Measurements from ENCODE around the gene MLN.

The MLN gene

GRCh38 chr6:33751771-33752645 lies 51.8 kb downstream of the MLN start:
- DNase-seq (ENCODE audit: low read depth), result no peak
- no peak overlapping the region for H3K4me3 ChIP-seq (ENCODE audit: low read length)
- TF ChIP-seq, protein P1, sequence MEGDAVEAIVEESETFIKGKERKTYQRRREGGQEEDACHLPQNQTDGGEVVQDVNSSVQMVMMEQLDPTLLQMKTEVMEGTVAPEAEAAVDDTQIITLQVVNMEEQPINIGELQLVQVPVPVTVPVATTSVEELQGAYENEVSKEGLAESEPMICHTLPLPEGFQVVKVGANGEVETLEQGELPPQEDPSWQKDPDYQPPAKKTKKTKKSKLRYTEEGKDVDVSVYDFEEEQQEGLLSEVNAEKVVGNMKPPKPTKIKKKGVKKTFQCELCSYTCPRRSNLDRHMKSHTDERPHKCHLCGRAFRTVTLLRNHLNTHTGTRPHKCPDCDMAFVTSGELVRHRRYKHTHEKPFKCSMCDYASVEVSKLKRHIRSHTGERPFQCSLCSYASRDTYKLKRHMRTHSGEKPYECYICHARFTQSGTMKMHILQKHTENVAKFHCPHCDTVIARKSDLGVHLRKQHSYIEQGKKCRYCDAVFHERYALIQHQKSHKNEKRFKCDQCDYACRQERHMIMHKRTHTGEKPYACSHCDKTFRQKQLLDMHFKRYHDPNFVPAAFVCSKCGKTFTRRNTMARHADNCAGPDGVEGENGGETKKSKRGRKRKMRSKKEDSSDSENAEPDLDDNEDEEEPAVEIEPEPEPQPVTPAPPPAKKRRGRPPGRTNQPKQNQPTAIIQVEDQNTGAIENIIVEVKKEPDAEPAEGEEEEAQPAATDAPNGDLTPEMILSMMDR (conservative IDR thresholded peaks at IDR 0.05; ENCODE audit: low read depth, low read length), result no peak

- TF ChIP-seq, protein P1 (conservative IDR thresholded peaks at IDR 0.05; ENCODE audit: low read depth, low read length), result no peak
- H3K4me3 ChIP-seq (ENCODE audit: low read length), result no peak overlapping the region
- no peak for DNase-seq (ENCODE audit: low read depth)
Measured at GRCh38 chr6:33750244-33750991, 53.4 kb downstream of the MLN start.

- no peak overlapping the region for H3K4me3 ChIP-seq (ENCODE audit: low read length)
- TF ChIP-seq, protein P1 (conservative IDR thresholded peaks at IDR 0.05; ENCODE audit: low read depth, low read length), result no peak
- DNase-seq (ENCODE audit: low read depth), result no peak
Measured at GRCh38 chr6:33749401-33749800, 54.4 kb downstream of the MLN start.

DNA sequence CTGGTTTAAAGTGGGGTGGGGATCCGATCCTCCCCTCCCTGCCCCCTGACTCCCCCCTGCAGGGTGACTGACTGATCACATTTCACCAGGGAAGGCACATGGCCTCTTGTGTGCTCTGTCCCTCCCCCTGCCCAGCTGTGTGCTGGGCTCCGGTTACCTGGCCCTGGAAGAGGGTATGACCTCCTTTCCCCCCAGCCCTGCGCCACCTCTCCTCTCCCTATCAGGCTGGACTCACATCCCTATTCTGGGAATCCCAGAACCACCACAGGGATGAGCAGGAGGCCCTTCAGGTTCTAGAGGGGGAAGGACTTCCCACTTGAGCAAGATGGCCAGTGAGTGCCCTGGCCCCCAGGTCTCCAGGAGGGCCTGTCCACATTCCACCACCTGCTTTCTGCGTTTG lies 55.0 kb downstream of the MLN start:
- TF ChIP-seq, protein P1 (conservative IDR thresholded peaks at IDR 0.05; ENCODE audit: low read depth, low read length), result no peak
- H3K4me3 ChIP-seq (ENCODE audit: low read length), result no peak overlapping the region
- DNase-seq (ENCODE audit: low read depth), result no peak

- H3K4me3 ChIP-seq (ENCODE audit: low read length), result no peak overlapping the region
- TF ChIP-seq, protein P1 (conservative IDR thresholded peaks at IDR 0.05; ENCODE audit: low read depth, low read length), result no peak
- no peak for DNase-seq (ENCODE audit: low read depth)
Measured at GRCh38 chr6:33747823-33748222, 56.0 kb downstream of the MLN start.

- peak; percentile 37 for DNase-seq (ENCODE audit: low read depth)
- H3K4me3 ChIP-seq (ENCODE audit: low read length), result peak within 1 kb of the TSS; percentile 54
- TF ChIP-seq, protein P1 (conservative IDR thresholded peaks at IDR 0.05; ENCODE audit: low read depth, low read length), result no peak
Measured at GRCh38 chr6:33746651-33747100, 57.1 kb downstream of the MLN start, which contains the start of gene IP6K3. IP6K3 (minus strand) TSS chr6:33746905; CDS start chr6:33735476, 11,429 bp downstream.

Data from retinal pigment epithelial cell (primary cell).